Stimulated activated memory B cell treated with anti-CD40 and anti-IgM and Interleukin-4, amounts not matched to agents 10 μg/mL and 1 μg/mL and 100 μg/mL, for 72 hours (primary cell): Measurements from ENCODE around the gene HDAC4.
"Not testable (repeated sequence)": the region's sequence is repeated elsewhere in the genome, so short reads cannot be mapped to it uniquely, and the experiment has no call there.

Experiments used
- ATAC-seq: fragments of 150-1000 bp; cut with Tn5 transposase; 2 replicates; pipeline ENCODE4 v1.10.0; 2021
- H3K27ac Mint-ChIP-seq: one replicate; pipeline ENCODE4 v1.8.0; 2022; ENCODE audit warnings: mild to moderate bottlenecking, mixed read lengths
- H3K27me3 Mint-ChIP-seq: one replicate; pipeline ENCODE4 v1.8.0; 2022; ENCODE audit warnings: mixed read lengths
- H3K36me3 Mint-ChIP-seq: one replicate; pipeline ENCODE4 v1.8.0; 2022; ENCODE audit warnings: mixed read lengths
- H3K4me1 Mint-ChIP-seq: one replicate; pipeline ENCODE4 v1.8.0; 2022; ENCODE audit warnings: mixed read lengths
- H3K4me3 Mint-ChIP-seq: one replicate; pipeline ENCODE4 v1.8.0; 2022; ENCODE audit warnings: mild to moderate bottlenecking, moderate library complexity, mixed read lengths
- H3K9me3 Mint-ChIP-seq: one replicate; pipeline ENCODE4 v1.8.0; 2022; ENCODE audit warnings: mixed read lengths

The HDAC4 gene

DNA sequence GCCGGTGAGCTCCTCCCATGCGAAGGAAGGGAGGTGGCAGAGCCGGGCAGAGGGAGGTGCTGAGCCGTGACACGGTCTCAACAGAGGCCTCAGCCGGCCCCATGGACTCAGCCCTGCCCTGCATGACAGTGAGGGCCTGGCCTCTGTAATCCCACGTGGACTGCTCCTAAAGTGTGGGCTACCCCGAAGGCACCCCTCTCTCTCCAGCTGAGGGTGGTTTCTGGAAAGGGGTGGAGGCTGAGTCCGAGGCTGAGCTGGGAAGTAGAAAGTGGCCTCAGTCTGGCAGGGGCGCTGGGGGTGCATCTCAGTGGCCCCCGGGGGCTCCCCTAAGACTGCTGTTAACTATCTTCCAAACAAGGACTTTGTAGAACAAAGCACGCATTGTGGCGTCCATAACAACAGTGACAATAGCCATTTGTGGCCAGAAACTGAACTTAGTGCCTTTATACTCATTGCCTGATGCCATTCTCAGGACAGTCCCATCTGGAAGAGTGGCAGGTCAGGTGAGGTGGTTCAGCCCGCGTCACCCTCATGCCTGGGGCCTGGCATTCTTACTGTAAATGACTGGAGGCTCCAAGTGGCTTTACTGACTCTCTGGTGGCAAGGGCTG is 360.6 kb downstream of the HDAC4 start:
- H3K4me3 Mint-ChIP-seq: no peak overlapping the region
- no peaks in the 10 kb centered on the region for H3K36me3 Mint-ChIP-seq
- no peaks in the 10 kb centered on the region for H3K9me3 Mint-ChIP-seq
- no peak for ATAC-seq
- no peaks in the 10 kb centered on the region for H3K4me1 Mint-ChIP-seq
- H3K27ac Mint-ChIP-seq: no peak overlapping the region
- H3K27me3 Mint-ChIP-seq: peaks cover 46% of the 10 kb centered on the region

DNA sequence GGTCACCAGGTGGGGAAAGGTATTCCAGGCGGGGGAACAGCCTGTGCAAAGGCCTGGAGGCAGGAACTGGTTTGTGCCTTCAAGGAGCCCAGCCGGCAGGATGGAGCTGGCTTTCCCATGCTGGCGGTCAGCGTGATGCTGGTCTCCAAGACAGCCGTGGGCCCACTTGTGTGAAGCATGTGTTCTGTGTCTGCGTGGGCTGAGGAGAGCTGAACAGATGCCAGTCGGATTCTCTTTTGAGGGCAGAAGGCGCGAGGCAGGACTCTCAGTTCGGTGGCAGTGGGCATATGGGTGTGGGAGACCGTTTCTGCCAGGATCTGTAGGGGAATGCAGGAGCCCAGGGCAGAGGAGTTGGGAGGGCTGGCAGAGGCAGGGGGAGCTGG is 361.4 kb downstream of the HDAC4 start:
- Mint-ChIP-seq H3K36me3 (no peaks in the 10 kb centered on the region), H3K27ac (no peak overlapping the region), H3K4me3 (no peak overlapping the region), H3K9me3 (no peaks in the 10 kb centered on the region), H3K27me3 (peaks cover 54% of the 10 kb centered on the region), H3K4me1 (no peaks in the 10 kb centered on the region)
- no peak for ATAC-seq

- Mint-ChIP-seq H3K27ac (no peak overlapping the region), H3K9me3 (no peaks in the 10 kb centered on the region), H3K36me3 (no peaks in the 10 kb centered on the region), H3K27me3 (peaks cover 59% of the 10 kb centered on the region), H3K4me3 (no peak overlapping the region), H3K4me1 (no peaks in the 10 kb centered on the region)
- ATAC-seq: no peak
Observed at GRCh38 chr2:239038773-239039478, 361.9 kb downstream of the HDAC4 start.

- H3K4me3 Mint-ChIP-seq, H3K36me3 Mint-ChIP-seq, ATAC-seq, H3K4me1 Mint-ChIP-seq, H3K9me3 Mint-ChIP-seq, H3K27ac Mint-ChIP-seq: not testable (repeated sequence)
- H3K27me3 Mint-ChIP-seq: peaks cover 59% of the 10 kb centered on the region
Observed at GRCh38 chr2:239038284-239038683, 362.5 kb downstream of the HDAC4 start.

GRCh38 chr2:239037559-239037910 is 363.3 kb downstream of the HDAC4 start:
- no peaks in the 10 kb centered on the region for H3K4me1 Mint-ChIP-seq
- H3K27ac Mint-ChIP-seq: no peak overlapping the region
- no peaks in the 10 kb centered on the region for H3K36me3 Mint-ChIP-seq
- peaks cover 59% of the 10 kb centered on the region for H3K27me3 Mint-ChIP-seq
- no peaks in the 10 kb centered on the region for H3K9me3 Mint-ChIP-seq
- no peak overlapping the region for H3K4me3 Mint-ChIP-seq
- ATAC-seq: no peak

GRCh38 chr2:239036819-239037558 is 363.8 kb downstream of the HDAC4 start:
- no peak overlapping the region for H3K27ac Mint-ChIP-seq
- no peaks in the 10 kb centered on the region for H3K4me1 Mint-ChIP-seq
- H3K27me3 Mint-ChIP-seq: peaks cover 64% of the 10 kb centered on the region
- H3K36me3 Mint-ChIP-seq: no peaks in the 10 kb centered on the region
- no peaks in the 10 kb centered on the region for H3K9me3 Mint-ChIP-seq
- ATAC-seq: no peak
- no peak overlapping the region for H3K4me3 Mint-ChIP-seq

DNA sequence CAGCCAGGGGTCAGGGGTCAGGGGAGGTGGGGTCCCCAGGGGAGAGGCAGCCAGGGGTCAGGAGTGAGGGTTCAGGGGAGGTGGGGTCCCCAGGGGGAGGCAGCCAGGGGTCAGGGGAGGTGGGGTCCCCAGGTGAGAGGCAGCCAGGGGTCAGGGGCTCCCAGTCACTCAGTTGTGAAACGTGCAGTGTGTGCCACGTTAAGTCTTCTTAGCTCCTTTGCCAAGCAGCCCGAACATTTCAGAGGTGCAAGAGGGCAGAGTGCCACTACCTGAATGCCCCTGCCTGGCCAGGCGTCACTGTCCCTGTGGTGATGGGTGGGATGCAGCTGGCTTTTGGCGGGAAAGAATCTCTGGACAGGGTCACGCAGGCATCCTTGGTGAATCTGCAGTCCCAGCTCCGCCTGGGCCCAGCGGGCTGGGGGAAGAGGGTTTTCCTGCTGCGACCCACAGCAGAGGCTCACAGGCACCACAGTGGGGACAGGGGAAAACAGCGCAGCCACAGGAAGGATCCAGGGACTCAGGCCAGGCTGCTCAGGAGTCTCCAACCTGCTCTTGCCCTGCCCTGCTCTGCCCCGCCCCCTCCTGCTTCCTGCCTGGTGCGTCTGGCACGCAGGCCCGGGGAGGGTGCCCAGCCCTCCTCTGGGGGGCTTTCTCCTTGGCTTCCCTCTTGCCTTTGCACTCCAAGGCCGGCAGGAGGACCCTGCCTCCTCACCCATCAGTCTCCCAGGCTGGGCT is 364.7 kb downstream of the HDAC4 start:
- peaks cover 58% of the 10 kb centered on the region for H3K27me3 Mint-ChIP-seq
- no peaks in the 10 kb centered on the region for H3K4me1 Mint-ChIP-seq
- no peak overlapping the region for H3K4me3 Mint-ChIP-seq
- no peaks in the 10 kb centered on the region for H3K36me3 Mint-ChIP-seq
- no peaks in the 10 kb centered on the region for H3K9me3 Mint-ChIP-seq
- ATAC-seq: no peak
- no peak overlapping the region for H3K27ac Mint-ChIP-seq

DNA sequence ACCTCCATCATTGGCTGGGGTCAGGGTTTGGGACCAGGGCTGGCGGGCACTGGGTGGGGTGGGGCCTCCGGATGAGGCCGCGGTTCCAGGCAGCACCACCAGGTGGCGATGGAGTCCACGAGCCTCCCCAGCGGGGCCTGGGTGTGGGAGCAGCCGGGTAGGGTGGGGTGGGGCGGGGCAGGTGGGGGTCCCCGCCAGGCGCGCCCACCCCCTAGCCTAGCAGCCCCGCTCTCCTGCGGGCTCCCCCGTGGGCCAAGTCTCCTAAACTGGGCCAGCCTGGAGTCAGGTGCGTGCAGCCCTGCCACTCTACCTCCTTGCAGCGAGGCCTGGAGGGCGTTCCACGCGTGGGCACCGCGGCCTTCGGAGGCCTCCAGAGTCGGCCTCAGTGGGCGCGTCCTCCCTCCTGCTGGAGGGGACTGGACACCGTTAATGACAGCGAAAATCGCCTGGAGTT is 365.4 kb downstream of the HDAC4 start:
- Mint-ChIP-seq H3K27ac (no peak overlapping the region), H3K4me1 (no peaks in the 10 kb centered on the region), H3K27me3 (peaks cover 54% of the 10 kb centered on the region), H3K36me3 (no peaks in the 10 kb centered on the region), H3K4me3 (no peak overlapping the region), H3K9me3 (no peaks in the 10 kb centered on the region)
- peak; percentile 58 for ATAC-seq

DNA sequence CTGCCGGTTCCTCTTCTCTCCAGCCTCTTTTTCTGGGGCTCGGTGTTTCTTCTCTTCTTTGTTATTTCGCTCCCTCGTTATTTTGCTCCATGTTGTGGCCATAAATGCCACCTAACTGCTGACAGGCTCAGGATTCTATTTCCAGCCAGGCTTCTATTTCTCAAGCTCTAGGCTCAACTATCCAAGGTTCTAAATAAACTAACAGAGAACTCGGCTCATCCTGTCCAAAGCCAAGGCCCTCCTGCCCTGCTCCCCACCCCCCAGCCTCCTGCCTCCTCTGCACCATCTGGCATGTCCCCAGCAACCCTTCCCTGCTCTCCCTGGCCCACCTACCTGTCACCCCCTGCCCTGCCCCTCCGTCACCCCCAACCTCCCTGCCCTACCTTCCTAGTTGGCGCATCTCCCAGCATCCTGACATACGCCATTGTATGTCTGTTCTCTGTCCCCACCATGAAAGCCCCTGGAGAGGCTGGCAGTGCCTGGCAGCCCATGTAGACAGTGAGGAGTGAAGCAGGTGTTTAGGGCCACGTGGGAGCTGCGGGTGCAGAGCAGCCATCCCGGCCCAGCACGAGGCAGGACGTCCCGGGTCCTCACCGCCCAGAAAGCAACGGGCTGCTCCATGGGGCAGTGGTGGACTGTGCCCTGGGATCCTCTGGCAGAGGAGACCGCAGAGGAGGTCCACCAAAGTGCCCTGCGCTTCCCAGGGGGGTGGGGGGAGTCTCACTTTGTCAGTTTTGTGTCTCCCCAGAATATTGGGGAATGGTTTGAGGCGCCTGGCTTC is 366.1 kb downstream of the HDAC4 start:
- no peak overlapping the region for H3K4me3 Mint-ChIP-seq
- H3K9me3 Mint-ChIP-seq: no peaks in the 10 kb centered on the region
- ATAC-seq: no peak
- H3K27me3 Mint-ChIP-seq: peaks cover 52% of the 10 kb centered on the region
- no peaks in the 10 kb centered on the region for H3K4me1 Mint-ChIP-seq
- H3K27ac Mint-ChIP-seq: no peak overlapping the region
- H3K36me3 Mint-ChIP-seq: no peaks in the 10 kb centered on the region

DNA sequence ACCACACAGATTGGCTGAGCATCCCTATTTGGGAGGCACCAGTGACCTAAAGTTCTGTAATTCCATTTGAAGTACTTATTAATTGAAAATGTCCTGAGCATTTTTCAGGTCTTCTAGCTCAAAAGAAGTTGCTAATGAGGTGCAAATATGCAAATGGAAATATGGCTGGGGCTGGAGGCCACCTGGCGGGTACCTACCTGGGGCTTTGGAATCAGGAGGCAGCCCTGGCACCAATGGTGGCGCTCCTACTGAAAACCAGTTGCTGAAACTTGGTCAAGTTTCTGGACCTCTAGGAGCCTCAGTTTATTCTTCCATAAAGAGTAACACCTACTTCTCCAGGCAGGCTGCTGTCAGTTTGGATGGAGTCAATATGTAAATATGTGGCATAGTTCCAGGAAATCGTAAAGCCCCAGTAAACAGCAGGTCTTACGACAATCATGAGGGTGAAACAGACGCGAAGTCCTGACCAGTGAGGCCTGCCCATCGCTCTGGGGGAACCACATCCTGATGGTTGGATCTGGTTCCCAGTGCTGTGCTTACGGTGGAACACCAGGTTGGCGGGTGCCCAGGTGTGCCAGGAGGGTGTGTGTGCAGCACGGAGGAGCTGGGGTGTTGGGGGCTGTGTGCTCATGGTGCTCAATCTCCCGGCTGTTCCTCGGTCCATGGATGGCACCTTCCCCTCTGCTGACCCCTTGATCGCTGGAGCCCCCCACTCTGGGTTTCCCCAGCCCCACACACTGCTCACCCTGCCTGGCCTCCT is 366.8 kb downstream of the HDAC4 start:
- ATAC-seq: no peak
- H3K36me3 Mint-ChIP-seq: no peaks in the 10 kb centered on the region
- H3K4me3 Mint-ChIP-seq: no peak overlapping the region
- peaks cover 48% of the 10 kb centered on the region for H3K27me3 Mint-ChIP-seq
- no peak overlapping the region for H3K27ac Mint-ChIP-seq
- H3K9me3 Mint-ChIP-seq: no peaks in the 10 kb centered on the region
- no peaks in the 10 kb centered on the region for H3K4me1 Mint-ChIP-seq

- no peaks in the 10 kb centered on the region for H3K9me3 Mint-ChIP-seq
- no peaks in the 10 kb centered on the region for H3K4me1 Mint-ChIP-seq
- H3K4me3 Mint-ChIP-seq: no peak overlapping the region
- no peak for ATAC-seq
- no peaks in the 10 kb centered on the region for H3K36me3 Mint-ChIP-seq
- no peak overlapping the region for H3K27ac Mint-ChIP-seq
- peaks cover 49% of the 10 kb centered on the region for H3K27me3 Mint-ChIP-seq
Observed at GRCh38 chr2:239029958-239030357, 370.9 kb downstream of the HDAC4 start.

DNA sequence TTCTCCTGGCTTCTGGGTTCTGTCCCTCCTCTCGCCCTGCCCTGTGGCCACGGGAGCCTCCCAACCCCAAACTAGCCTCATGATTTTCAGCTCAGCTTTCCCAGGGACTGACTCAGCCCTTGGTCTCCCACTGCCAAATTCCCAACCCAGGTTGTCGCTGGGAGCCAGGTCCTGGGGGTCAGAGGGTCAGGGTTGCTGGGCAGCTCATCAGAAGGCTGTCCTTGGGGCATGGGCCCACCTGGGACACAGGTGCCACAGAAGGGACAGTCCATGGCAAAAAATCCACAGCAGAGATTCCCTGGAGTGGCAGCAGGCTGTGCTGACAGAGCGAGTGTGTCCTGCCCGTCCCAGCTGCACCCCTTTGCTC is 372.6 kb downstream of the HDAC4 start:
- ATAC-seq: no peak
- Mint-ChIP-seq H3K4me1 (no peaks in the 10 kb centered on the region), H3K27me3 (peaks cover 38% of the 10 kb centered on the region), H3K36me3 (no peaks in the 10 kb centered on the region), H3K4me3 (no peak overlapping the region), H3K9me3 (no peaks in the 10 kb centered on the region), H3K27ac (no peak overlapping the region)

DNA sequence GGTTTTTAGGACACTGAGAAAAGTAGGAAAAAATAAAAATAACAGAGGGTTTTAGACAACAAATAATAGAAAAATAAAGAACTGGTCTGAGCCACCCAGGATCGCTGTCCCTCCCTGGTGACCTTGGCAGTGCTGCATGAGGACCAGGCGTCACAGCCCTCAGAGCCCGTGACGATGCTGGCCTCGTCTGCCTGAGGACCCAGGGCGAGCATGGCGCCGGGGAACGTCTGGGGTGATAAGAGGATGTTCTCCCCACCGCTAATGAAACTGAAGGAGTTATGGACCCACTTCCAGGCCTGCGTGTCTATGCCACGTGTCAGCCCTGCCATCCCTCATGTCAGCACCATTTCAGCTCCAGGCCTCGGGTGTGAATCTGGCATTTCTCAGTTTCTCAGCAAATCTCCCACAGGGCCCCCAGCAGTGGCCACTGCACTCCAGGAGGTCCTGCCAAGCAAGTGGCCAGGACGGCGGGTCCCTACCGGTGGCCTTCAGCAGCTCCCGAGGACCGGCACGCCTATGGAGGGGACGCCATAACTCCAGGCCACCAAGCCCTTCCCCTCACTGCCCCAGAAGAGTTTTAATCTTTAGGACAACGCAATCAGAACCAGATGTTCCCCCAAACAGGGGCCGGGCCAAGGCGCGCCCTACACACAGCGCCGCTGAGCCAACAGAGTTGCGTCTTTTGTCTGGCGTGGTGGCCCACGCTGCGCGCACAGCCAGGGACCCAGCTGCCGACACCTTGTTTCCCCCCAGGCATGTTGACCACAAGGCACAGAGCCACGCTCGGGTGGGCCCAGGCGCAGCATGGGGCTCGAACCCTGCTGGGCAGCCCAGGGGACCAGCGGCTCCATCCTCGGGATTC is 373.2 kb downstream of the HDAC4 start:
- no peak for ATAC-seq
- H3K27ac Mint-ChIP-seq: no peak overlapping the region
- H3K36me3 Mint-ChIP-seq: no peaks in the 10 kb centered on the region
- H3K27me3 Mint-ChIP-seq: peaks cover 38% of the 10 kb centered on the region
- no peaks in the 10 kb centered on the region for H3K9me3 Mint-ChIP-seq
- H3K4me1 Mint-ChIP-seq: no peaks in the 10 kb centered on the region
- no peak overlapping the region for H3K4me3 Mint-ChIP-seq
